HuH-7 (cell line): Measurements from ENCODE around the gene SPDEF.

ENCODE experiments used
- DNase-seq: peaks from one replicate; pipeline ENCODE4 v3.0.0; 2011; ENCODE audit warnings: low spot score

Gene SPDEF

DNA sequence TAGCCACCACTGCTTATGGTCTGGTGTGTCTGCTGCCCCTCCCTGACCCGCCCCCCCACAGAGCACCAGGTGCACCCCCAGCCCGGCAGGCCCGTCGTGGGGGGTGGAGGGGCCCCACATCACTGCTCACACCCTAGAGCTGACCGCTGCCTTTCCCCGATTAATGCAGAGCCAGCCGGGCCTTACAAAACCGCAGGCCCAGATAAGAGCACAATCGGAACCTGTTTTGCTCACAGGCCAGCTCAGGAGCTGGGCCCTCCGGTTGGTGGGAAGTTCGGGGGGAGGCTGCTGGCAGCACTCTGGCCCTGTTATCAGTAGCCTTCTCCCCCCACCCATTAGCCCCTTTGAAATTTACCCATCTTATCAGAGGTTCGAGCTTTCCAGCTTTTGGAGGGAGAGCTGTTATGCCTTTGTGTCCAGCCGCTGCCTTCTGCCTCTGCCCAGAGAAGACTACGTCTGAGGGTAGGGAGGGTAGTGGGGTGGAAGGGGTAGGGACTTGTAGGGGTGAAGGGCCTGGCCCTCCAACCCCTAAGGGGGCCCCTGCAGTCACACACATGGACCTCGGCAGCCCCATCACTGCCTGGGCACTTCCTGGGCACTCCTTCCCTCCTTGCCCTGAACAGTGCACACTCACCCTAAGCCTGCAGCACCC lies 6.9 kb upstream of the SPDEF start:
- no peak for DNase-seq

DNA sequence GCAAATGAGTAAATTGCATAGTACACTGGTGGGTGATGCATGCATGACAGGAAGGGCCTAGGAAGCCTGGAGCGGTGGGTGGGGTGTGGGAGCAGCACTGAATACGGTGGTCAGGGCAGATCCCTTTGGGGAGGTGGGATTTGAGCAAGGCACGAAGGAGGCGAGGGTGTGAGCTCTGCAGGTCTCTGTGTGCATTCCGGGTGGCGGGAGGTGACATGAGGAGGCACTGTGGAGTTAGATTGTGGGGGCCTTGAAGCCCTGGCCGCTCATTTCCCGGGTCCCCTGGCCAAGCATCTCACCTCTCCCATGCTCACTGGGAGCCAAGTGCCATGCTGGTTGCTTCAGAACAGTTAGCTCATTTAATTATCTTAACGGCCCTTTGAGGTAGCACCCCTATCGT lies 6.2 kb upstream of the SPDEF start:
- no peak for DNase-seq

- DNase-seq, result no peak
These were observed 5.0 kb upstream of the SPDEF start for GRCh38 chr6:34561227-34561530.

GRCh38 chr6:34560366-34561226 lies 4.5 kb upstream of the SPDEF start:
- no peak for DNase-seq

DNA sequence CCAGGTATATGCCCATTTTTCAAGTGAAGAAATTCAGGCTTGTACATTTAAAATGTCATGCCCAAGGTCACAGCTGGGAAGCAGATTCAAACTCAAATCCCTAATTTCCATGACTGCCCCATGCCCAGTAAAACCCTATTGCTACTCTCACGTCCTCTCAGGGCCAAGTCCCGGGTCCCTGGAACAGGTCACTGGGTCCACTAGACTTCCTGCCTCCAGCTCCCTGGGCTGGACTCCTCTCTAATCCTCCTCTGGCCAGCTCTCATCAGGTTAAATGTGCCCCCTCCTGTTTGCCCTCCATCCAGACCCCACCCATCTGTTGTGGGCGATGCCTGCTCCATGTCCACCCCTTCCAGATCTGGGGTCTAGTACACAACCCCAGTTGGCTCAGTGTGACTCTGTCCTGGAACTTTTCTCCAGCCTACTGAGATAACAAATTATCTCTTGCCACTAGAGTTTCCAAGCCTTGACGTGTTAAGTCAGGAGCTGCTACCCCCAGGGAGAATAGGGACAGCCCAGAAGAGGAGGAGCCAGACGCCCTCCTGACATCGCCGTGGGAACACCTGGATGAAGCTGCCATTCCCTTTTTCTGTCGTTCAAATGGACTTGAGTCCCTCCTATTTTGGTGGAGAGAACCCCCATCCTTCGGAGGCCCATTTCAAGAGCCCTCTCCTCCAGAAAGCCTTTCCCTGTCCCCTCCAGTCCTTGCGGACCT lies 3.7 kb upstream of the SPDEF start:
- DNase-seq, result no peak

DNA sequence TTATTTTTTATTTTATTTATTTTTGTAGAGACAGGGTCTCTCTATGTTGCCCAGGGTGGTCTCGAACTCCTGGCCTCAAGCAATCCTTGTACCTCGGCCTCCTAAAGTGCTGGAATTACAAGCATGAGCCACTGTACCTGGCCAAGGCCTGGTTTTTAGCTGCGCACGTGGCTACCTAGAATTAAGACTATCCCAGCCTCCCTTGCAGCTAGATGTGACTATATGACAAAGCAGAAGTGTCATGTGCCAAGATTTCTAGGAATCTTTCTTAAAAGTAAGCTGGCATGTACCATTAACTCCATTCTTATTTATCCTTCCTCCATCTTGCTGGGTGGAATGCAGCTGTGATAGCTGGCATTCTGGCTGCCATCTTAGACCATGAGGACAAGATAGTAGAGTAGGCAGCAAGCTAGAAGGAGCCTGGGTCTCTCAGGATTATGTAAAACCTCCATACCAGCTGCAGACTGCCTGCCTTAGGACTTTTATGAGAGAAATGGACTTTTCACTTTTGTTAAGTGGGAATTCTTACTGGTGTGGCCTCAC lies 2.1 kb upstream of the SPDEF start:
- DNase-seq, result no peak

GRCh38 chr6:34557228-34557627 lies 1.1 kb upstream of the SPDEF start:
- no peak for DNase-seq

DNA sequence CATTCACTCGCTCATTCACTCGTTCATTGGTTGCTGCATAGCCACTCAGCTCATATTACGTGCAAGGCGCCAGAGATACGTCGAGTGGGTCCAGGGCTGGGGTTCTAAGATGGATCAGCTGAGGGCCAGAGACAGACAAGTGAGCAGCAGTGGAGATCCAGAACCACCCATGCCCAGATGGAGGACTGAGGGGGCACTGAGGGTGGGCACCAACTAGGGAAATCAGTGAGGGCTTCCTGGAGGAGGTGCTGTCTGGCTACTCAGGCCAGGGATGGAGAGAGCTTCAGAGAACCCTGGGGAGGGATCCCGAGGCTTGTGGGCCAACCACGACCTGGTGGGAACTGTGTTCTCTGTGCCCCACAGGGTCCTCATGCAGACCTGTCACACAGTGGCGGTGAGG lies 364 bp upstream of the SPDEF start:
- no peak for DNase-seq

DNA sequence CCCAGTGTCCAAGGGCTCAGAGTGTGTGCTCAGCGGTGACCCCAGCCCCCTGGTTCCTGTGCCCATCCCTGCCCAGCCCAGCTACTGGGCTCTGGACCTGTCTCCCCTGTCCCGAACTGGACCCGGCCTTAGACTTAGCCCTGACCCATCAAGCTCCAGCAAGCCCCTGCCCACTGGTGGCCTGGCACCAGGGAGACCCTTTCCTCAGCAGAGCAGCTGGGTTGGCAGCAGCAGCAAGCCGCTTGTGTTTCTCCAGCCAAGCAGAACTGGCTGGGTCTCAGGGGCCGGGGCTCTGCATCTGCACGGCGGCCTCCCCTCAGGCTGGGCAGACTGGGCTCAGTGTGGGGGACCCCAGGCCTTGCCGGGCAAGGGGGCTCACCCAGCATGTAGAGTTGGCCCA lies 801 bp downstream of the SPDEF start:
- DNase-seq, result no peak

DNA sequence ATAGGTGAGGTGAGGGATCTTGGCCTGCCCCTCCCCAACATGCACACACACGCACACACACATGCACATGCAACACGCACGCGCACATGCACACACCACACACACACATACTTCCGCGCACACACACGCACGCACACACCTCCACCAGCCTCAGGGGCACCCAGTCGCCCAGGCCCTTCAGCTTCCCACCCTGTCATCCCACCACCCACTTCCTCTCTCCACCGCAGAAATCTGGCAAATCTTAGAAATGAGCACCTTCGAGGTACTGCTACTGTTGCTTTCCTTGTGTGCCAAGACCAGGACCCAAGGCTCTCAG lies 1.2 kb downstream of the SPDEF start:
- no peak for DNase-seq

DNA sequence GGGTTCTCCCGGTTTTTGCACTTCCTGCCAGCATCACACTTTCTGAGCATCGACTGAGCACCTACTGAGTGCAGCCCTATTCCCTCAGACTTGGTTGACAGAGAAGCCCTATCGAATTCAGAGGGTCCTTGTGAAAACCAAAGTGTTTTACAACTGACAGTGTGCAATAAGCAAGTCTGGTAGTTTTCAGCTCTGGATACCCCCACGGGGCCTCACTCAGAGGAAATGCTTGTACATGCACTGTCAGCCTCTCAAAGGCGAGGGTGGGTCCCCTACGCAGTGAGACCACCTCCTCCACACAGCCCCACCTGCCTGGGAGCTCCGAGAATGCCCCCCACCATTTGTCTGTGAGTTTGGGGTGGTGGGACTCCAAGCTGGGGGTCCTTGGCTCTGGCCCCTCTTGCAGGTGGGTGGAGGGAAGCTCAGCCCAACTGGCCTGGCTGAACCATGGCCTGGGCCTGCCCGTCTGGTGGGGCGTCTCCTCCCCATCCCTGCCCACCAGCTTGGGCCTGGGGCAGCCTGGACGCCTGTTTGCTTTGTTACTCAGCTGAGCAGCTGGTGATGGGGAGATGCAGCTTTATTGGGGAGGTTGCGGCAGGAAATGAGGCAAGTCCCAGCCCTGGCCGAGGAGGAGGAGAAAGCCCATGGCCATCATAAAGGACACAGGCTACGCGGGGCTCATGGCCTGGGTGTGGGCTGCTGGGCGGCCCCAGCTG lies 1.7 kb downstream of the SPDEF start:
- no peak for DNase-seq

GRCh38 chr6:34553750-34554149 lies 2.4 kb downstream of the SPDEF start:
- DNase-seq, result no peak

GRCh38 chr6:34553146-34553545 lies 3.0 kb downstream of the SPDEF start:
- DNase-seq, result no peak

GRCh38 chr6:34552620-34553019 lies 3.5 kb downstream of the SPDEF start:
- no peak for DNase-seq

DNA sequence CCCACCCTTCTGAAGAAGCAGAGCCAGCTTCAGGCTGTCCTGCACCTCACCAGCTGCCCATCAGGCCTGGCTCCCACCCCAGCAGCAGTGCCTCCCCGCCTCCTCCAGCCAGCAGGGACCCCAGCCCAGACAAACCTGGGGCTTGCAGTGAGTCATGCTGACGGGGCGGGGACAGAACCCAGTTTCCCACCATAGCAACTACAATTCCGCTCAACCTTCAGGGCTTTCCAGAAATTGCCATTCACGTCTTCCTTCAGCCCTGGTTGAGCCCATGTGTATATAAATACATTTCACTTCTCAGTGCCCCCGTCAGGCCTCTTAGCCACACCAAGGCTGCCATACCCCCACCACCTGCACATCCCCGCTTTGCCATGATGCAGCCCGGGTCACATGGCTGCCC lies 4.4 kb downstream of the SPDEF start:
- no peak for DNase-seq

GRCh38 chr6:34549804-34550202 lies 6.3 kb downstream of the SPDEF start:
- DNase-seq, result no peak

- DNase-seq, result no peak
These were observed 6.9 kb downstream of the SPDEF start for GRCh38 chr6:34549026-34549803.

DNA sequence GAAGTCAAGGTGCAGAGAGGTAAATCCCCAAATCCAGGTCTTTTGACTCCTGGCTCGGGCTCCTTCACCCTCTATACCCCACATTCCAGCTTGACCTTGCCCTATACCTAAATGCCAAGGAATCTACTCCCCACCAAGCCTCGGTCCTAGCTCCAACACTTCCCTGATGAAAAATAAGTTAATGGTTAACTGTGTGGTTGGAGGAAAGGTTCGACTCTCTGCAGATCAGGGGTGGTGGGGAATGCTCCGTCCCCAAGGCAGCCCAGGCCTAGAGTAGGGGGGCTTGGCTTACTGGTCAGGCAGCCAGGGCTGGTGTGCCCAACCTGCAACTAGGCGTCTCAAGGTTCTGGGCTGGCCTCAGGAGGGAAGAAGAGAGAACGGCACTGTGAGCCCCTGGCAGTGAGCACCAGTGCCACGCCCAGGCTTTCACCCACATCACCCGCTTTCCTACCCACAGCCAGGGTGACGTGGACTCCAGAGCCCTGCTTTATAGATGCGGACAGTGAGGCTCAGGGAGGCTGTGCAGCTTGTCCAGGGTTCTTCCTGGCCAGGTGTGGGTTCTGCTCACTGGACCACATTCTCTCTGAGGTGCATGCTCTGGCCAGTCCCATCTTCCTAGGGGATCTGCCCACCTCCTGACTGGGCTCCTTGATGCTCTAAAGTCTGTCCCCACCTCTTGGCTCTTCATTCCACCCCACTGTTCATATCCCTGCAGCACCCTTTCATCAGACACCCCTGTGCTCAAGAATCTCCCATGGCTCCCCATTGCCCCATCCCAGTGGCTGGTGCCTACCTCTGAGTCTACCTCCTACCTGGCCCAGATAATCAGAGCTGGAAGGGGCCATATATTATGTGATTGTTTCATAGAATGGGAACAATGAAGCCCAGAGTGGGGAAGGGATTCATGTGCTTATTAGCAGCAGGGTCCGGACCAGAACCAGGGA lies 8.2 kb downstream of the SPDEF start:
- DNase-seq, result peak; percentile 40

- DNase-seq, result no peak
These were observed 9.4 kb downstream of the SPDEF start for GRCh38 chr6:34546551-34547321.
